HG03095 (cell line): Measurements from ENCODE around the gene SAP25.
"Not testable (repeated sequence)": the region's sequence is repeated elsewhere in the genome, so short reads cannot be mapped to it uniquely, and the experiment has no call there.

Experiments
- ATAC-seq: cut with Tn5 transposase; IDR thresholded peaks from one replicate; pipeline ENCODE4 v1.9.1; 2021; ENCODE audit warnings: moderate library complexity; ENCODE audit not compliant: unreplicated experiment

SAP25 gene

DNA sequence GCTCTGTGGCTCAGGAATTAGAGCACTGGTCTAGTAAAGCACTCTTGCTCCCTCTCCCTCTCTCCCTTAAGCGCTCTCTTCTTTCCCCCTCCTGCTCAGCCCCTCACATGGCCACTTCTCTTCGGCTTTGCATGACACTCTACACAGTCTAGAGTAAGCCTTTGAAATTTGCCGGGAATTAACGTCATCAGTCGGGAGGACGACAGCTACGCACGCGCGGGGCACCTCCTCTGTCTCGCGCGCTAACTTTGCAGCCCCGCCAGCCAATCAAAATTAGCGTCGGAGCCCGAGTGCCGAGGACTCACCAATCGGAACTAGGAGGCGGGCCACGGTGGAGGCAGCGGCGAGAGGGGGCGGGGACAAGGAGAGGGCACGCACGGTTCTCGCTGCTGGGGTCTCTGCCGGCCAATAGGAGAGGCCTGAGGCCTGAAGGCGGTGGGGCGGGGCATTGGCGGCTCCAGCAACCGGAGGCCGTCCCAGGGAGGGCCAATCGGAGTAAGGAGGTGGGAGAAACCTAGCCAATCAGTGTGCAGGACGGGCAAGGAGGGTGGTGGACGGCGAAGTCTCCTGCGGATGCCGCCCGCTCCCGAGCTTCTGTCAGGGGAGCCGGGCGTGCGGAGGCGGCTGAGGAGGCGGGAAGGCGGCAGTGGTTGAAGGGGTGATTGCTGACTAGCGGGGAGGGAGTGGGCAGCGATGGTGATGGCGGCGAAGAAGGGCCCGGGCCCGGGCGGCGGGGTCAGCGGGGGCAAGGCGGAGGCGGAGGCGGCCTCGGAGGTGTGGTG is 34.9 kb downstream of the SAP25 start, which contains the start of gene AGFG2:
AGFG2 (plus strand) TSS at position 550 of the 782 bp plus-strand sequence; CDS start at position 694, 144 bp downstream.
- ATAC-seq = peak; percentile 91

DNA sequence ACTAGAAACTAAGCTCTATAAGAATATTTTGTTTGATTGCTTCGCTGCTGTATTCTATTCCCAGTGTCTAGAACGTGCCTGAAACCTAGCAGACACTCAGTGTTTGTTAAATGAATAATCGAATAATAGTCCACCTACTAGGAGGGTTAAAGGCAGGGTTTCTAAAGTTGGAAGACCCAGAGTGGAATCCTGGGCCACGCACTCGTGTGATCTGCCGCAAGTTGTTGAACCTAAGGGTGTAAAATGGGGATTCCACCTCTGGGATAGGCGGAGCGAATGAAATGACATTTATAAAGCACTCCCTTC is 35.4 kb downstream of the SAP25 start:
- no peak for ATAC-seq

DNA sequence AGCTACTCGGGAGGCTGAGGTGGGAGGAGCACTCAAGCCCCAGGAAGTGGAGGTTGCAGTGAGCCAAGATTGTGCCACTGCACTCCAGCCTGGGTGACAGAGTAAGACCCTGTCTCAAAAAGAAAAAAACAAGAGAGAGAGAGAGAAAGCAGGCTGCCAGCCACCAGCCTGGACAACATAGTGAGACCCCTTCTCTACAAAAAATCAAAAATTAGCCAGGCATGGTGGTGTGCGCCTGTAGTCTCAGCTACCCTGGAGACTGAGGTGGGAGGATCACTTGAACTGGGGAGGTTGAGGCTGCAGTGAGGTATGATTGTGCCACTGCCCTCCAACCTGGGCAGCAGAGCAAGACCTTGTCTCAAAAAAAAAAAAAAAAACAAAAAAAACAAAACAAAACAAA is 37.0 kb downstream of the SAP25 start:
- not testable (repeated sequence) for ATAC-seq

DNA sequence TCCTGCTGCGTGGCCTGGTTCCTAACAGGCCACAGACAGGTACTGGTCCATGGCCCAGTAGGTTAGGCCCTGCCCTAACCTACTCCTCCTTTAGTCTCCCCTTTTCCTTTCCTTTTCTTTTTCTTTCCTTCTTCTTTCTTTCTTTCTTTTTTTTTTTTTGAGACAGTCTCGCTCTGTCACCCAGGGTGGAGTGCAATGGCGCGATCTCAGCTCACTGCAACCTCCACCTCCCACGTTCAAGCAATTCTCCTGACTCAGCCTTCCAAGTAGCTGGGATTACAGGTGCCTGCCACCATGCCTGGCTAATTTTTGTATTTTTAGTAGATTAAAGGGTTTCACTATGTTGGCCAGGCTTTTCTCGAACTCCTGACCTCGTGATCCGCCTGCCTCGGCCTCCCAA is 37.7 kb downstream of the SAP25 start:
- not testable (repeated sequence) for ATAC-seq

DNA sequence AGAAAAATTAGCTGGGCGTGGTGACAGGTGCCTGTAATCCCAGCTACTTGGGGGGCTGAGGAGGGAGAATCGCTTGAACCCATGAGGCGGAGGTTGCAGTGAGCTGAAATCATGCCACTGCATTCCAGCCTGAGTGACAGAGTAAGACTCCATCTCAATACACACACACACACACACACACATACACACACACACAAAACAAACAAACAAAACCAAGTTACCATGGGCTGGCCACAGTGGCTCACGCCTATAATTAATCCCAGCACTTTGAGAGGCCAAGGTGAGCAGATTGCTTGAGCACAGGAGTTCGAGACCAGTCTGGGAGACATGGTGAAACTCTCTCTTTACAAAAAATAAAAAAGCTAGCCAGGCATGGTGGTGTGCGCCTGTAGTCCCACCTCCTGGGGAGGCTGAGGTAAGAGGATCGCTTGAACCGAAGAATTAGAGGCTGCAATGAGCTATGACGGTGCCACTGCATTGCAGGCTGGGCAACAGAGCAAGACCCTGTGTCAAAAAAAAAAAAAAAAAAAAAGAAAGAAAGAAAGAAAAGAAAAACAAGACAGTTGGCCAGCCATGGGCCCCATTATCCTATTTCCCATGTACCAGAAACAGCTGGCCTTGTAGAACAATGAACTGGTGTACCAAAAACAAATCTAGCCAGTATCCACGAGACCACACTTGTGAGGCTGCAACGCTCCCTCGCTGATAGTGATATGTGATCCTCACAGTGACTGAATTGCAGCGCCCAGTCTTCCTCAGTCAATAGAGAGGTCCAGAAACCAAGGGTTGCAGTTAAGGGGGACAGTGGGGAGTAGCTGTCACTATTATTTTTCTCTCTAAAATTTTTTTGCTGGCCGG is 41.3 kb downstream of the SAP25 start:
- ATAC-seq = no peak

DNA sequence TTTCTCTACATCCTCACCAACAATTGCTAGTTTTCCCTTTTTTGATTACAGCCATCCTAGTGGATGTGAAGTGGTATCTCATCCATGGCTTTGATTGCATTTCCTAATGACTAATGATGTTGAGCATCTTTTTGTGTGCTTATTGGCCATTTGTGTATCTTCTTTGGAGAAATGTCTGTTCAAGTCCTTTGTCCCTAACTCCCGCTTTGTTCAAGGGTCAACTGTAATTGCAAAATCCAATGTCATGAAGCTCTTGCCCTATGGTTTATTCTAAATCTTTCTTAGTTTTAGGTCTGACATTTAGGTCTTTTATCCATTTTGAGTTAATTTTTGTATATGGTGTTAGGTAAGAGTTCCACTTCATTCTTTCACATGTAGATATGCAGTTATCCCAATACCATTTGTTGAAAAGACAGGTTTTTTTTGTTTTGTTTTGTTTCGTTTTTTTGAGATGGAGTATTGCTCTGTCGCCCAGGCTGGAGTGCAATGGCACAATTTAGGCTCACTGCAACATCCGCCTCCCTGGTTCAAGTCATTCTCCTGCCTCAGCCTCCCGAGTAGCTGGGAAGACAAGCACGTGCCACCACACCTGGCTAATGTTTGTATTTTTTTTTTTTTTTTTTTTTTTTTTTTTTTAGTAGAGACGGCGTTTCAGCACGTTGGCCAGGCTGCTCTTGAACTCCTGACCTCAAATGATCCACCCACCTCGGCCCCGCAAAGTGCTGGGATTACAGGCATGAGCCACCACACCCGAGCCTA is 45.4 kb downstream of the SAP25 start:
- not testable (repeated sequence) for ATAC-seq

DNA sequence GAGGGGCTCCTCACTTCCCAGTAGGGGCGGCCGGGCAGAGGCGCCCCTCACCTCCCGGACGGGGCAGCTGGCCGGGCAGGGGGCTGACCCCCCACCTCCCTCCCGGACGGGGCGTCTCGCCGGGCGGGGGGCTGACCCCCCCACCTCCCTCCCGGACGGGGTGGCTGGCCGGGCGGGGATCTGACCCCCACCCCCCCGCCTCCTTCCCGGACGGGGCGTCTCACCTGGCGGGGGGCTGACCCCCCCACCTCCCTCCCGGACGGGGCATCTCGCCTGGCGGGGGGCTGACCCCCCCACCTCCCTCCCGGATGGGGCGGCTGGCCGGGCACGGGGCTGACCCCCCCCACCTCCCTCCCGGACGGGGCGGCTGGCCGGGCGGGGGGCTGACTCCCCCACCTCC is 50.5 kb downstream of the SAP25 start:
- ATAC-seq = not testable (repeated sequence)
